Measurements from ENCODE around the gene PTGIR. TPM values are rescaled to one million over a fixed set of nuclear protein-coding genes. Genes with fewer than 3 reads are reported as not detected.
A peak's percentile ranks its signal among the peaks of the same experiment; 100 is the strongest.

PTGIR gene
- total RNA-seq (10 to 100 TPM in 2 of 9 donors, 1 to 10 TPM in 7; 2.1 to 16.7 (median 4.9) TPM), polyA plus RNA-seq (1 to 10 TPM; 2.7 to 5.2 TPM)
- long read RNA-seq, donor 1, partial matches to known transcripts, result 1 of 5 reads
- long read RNA-seq, donor 1, other reads (novel, unspliced or antisense), result 4 of 5 reads
- long read RNA-seq, donor 2, transcript PTGIR-201 (3 exons, 2,107 nt), result major isoform, 6 of 15 reads
- long read RNA-seq, donor 2, partial matches to known transcripts, result 5 of 15 reads
- long read RNA-seq, donor 2, other reads (novel, unspliced or antisense), result 3 of 15 reads
- long read RNA-seq, donor 3, partial matches to known transcripts, result 1 of 2 reads
- long read RNA-seq, donor 3, other reads (novel, unspliced or antisense), result 1 of 2 reads

DNA sequence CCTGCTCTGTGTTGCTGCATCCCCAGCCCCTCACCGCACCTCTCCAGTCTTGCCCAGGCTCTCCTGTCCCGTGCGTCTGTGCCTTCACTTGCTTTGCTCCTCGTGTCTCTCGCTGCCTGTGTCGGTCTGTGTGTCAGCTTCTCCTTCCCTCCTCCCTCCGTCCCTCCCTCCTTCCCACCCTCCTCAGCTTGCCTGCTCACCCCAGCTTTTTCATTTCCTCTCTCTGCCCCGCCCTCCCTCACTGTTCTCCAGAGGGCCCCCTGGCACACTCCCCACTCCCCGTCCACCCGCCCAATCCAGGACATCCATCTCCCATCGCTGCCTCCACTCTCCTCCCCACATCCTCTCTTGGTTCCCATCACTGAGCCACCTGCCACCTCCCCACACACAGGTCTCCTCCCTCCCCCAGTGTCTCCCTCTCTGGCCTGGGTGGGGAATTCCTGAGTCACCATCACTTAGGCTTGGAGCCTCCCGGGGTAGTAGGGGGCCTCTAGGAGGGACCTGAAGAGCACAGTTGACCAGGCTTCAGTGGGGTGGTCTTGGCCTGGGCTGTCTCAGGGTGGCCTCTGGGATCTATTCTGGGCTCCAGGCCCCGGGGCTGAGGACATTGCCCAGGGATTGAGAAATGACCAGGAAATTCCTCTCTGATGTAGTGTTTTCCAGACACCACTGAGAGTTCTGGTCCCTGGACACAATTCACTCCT, at the start of gene PTGIR:
Gene PTGIR, minus strand, starts transcription at position 132 of the 704 bp plus-strand sequence. CDS start 864 bp downstream, outside the sequence.
- Histone ChIP-seq H3K9me3 (no peaks in the 10 kb centered on the region), H3K27ac (peak within 1 kb of the TSS; percentile 23 to 88 (median 77)), H3K27me3 (no peaks in the 10 kb centered on the region), H3K36me3 (no peaks in the 10 kb centered on the region), H3K4me3 (peak within 1 kb of the TSS in 11 of 12 donors; percentile 8 to 54 (median 43)), H3K4me1 (peaks cover 0 to 66% (median 41%) of the 10 kb centered on the region in 12 donors)
- intact Hi-C loops (cut with DNase I), result no loop called here
- WGBS, 4 donors, result 34 to 51% (median 45%) methylated on average over 13 of the region's 13 CpGs
- TF ChIP-seq, protein P1, sequence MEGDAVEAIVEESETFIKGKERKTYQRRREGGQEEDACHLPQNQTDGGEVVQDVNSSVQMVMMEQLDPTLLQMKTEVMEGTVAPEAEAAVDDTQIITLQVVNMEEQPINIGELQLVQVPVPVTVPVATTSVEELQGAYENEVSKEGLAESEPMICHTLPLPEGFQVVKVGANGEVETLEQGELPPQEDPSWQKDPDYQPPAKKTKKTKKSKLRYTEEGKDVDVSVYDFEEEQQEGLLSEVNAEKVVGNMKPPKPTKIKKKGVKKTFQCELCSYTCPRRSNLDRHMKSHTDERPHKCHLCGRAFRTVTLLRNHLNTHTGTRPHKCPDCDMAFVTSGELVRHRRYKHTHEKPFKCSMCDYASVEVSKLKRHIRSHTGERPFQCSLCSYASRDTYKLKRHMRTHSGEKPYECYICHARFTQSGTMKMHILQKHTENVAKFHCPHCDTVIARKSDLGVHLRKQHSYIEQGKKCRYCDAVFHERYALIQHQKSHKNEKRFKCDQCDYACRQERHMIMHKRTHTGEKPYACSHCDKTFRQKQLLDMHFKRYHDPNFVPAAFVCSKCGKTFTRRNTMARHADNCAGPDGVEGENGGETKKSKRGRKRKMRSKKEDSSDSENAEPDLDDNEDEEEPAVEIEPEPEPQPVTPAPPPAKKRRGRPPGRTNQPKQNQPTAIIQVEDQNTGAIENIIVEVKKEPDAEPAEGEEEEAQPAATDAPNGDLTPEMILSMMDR (IDR thresholded peaks at IDR 0.05), result no peak
- TF ChIP-seq POLR2A (IDR thresholded peaks at IDR 0.05), result peak in 1 of 2 donors; percentile 59
- ATAC-seq (peak; percentile 63 to 82 (median 78)), DNase-seq (peak; percentile 81 to 87 (median 84))

DNA sequence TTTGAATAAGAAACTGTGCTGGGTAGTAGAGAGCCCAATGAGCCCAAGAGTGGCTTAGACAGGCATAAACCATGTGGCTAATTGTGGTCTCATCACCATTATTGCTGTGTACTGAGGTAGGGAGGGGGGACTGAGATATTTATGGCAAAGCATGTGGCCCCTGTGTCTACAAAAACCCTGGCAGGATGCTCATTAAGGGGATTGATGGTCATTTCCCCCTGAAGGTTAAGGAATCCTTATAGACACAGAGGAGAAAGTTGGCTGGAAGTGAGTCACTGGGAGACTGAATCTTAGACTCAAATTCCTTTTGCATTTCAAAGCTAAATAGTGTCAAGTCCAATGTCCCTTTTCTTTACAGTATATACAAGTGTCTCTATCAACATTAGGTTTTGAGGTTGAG, 45.9 kb upstream of the PTGIR start:
- TF ChIP-seq, protein P1 (IDR thresholded peaks at IDR 0.05), result no peak
- TF ChIP-seq POLR2A (IDR thresholded peaks at IDR 0.05), result no peak
- no peak overlapping the region for H3K27ac ChIP-seq
- DNase-seq (no peak), ATAC-seq (no peak)
- intact Hi-C loops (cut with DNase I), result no loop called here
- no peaks in the 10 kb centered on the region for H3K27me3 ChIP-seq
- H3K4me3 ChIP-seq, result no peak overlapping the region
- peaks cover 0 to 37% (median 29%) of the 10 kb centered on the region in 9 donors for H3K36me3 ChIP-seq
- no peaks in the 10 kb centered on the region for H3K9me3 ChIP-seq
- no peaks in the 10 kb centered on the region for H3K4me1 ChIP-seq

GRCh38 chr19:46668662-46669061, 43.8 kb upstream of the PTGIR start:
- Histone ChIP-seq H3K4me3 (no peak overlapping the region), H3K36me3 (peaks cover 0 to 15% (median 10%) of the 10 kb centered on the region in 9 donors), H3K4me1 (no peaks in the 10 kb centered on the region), H3K9me3 (no peaks in the 10 kb centered on the region), H3K27ac (no peak overlapping the region), H3K27me3 (no peaks in the 10 kb centered on the region)
- no peak for DNase-seq
- TF ChIP-seq, protein P1 (IDR thresholded peaks at IDR 0.05), result no peak
- no peak for TF ChIP-seq POLR2A (IDR thresholded peaks at IDR 0.05)
- ATAC-seq, result no peak
- 91 to 95% (median 94%) methylated on average over 3 of the region's 3 CpGs for WGBS, 4 donors
- intact Hi-C loops (cut with DNase I), result loop anchor here in 3 of 10 donors (10.0 kb wide), 2 partner anchors 134 to 144 kb away; no protein-coding TSS in a partner anchor

- H3K36me3 ChIP-seq, result no peaks in the 10 kb centered on the region
- H3K27me3 ChIP-seq, result peaks cover 0 to 5% (median 0%) of the 10 kb centered on the region in 9 donors
- TF ChIP-seq, protein P1 (IDR thresholded peaks at IDR 0.05), result no peak
- no peak for TF ChIP-seq POLR2A (IDR thresholded peaks at IDR 0.05)
- intact Hi-C loops (cut with DNase I), result loop anchor here in 3 of 10 donors (10.0 kb wide), 2 partner anchors 130 to 140 kb away; no protein-coding TSS in a partner anchor
- H3K9me3 ChIP-seq, result no peaks in the 10 kb centered on the region
- no peak overlapping the region for H3K27ac ChIP-seq
- 88 to 93% (median 91%) methylated on average over 8 of the region's 8 CpGs for WGBS, 4 donors
- DNase-seq (no peak), ATAC-seq (no peak)
- H3K4me3 ChIP-seq, result no peak overlapping the region
- peaks cover 0 to 17% (median 12%) of the 10 kb centered on the region in 12 donors for H3K4me1 ChIP-seq
Measured at GRCh38 chr19:46665072-46665471, 40.2 kb upstream of the PTGIR start.

Measured in heart left ventricle (tissue), 16 donors.